ENCODE measurements around the gene PCDHA3. TPM values are rescaled to one million over a fixed set of nuclear protein-coding genes. Genes with fewer than 3 reads are reported as not detected.

Gene PCDHA3
- 0.64 TPM for total RNA-seq

DNA sequence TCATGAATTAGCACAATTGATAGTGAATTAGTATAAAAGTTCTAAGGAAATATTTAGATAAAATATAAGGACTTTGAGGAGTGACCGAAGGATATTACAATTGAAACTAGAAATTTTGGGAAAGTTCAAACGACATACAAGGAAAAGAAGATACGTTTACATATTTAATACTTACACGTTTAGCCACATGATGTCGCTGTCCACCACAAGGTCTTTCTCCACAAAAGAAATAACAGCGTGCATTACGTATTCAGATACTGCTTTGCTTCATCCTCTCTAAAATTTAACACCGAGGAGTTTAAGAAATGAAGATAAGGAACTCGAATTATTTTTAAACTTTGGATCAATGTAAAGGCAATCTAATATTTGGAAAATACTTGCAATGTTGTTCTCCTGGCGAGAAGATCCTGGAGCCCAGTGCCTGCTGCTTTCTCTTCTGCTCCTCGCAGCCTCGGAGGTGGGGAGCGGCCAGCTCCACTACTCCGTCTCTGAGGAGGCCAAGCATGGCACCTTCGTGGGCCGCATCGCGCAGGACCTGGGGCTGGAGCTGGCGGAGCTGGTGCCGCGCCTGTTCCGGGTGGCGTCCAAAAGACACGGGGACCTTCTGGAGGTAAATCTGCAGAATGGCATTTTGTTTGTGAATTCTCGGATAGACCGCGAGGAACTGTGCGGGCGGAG is at the start of gene PCDHA3:
PCDHA3 (plus strand) TSS at position 242 of the 678 bp plus-strand sequence.

DNA sequence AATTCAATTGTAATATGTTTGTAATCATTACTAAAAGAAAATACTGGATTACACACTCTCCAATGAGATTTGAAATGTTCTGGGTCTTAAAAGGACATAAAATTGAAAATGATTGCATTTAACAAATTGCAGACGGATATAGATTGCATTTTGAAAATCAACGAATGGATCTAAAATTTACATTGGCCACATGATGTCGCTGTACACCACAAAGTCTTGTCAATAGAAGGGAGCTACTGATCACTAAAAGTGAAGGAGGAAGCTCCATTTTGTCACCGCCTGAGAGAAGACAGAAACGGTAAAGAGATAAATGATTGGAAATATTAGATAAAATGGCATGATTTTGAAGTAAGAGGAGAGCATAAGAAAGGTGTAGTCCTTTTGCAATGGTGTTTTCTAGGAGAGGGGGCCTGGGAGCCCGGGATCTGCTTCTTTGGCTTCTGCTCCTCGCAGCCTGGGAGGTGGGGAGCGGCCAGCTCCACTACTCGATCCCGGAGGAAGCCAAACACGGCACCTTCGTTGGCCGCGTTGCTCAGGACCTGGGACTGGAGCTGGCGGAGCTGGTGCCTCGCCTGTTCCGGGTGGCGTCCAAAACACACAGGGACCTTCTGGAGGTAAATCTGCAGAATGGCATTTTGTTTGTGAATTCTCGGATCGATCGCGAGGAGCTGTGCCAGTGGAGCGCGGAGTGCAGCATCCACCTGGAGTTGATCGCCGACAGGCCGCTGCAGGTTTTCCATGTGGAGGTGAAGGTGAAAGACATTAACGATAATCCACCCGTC is 14.8 kb upstream of the PCDHA3 start, which contains the start of gene PCDHA1:
PCDHA1 (plus strand) TSS at position 236 of the 782 bp plus-strand sequence.

DNA sequence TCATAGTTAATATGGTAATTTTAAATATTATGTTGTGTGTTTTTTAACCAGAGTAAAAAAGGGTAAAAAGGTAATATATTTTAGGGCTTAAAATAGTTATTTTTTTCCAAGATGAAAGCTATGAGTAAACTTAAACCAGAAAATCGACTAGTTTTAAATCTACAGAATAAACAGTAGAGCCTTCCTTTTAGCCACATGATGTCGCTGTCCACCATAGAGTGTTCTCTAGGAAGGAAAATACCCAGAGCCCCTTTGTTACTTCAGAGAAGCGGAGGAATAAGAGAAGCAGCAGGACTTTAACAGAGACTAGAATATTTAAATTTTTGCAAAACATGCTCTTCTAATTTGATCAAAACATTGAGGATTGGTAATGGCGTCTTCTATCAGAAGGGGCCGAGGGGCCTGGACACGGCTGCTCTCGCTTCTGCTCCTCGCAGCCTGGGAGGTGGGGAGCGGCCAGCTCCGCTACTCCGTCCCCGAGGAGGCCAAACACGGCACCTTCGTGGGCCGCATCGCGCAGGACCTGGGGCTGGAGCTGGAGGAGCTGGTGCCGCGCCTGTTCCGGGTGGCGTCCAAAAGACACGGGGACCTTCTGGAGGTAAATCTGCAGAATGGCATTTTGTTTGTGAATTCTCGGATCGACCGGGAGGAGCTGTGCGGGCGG is 6.1 kb upstream of the PCDHA3 start, which contains the start of gene PCDHA2:
PCDHA2 (plus strand) TSS at position 258 of the 664 bp plus-strand sequence.

DNA sequence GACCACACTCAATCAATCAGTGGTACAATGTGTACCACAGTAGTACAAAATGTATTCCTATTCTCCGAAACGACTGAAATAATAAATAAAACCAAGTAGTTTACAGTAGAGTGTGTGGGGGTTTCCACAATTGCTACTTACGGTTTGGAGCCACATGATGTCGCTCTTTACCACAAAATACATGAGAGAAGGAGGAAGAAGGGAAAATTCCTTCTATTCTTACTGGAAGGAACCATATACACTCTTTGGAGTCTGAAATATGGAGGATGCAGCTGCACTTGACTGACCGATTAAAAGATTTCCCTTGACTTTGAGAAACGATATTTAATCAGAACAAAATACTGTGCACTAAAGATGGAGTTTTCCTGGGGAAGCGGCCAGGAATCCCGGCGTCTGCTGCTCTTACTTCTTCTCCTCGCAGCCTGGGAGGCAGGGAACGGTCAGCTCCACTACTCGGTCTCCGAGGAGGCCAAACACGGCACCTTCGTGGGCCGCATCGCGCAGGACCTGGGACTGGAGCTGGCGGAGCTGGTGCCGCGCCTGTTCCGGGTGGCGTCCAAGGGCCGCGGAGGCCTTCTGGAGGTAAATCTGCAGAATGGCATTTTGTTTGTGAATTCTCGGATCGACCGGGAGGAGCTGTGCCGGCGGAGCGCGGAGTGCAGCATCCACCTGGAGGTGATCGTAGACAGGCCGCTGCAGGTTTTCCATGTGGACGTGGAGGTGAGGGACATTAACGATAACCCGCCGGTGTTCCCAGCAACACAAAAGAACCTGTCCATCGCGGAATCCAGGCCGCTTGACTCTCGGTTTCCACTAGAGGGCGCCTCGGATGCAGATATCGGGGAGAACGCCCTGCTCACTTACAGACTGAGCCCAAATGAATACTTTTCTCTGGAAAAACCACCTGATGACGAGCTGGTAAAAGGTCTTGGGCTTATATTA is 6.2 kb downstream of the PCDHA3 start, which contains the start of gene PCDHA4:
PCDHA4 (plus strand) TSS at position 235 of the 942 bp plus-strand sequence.

DNA sequence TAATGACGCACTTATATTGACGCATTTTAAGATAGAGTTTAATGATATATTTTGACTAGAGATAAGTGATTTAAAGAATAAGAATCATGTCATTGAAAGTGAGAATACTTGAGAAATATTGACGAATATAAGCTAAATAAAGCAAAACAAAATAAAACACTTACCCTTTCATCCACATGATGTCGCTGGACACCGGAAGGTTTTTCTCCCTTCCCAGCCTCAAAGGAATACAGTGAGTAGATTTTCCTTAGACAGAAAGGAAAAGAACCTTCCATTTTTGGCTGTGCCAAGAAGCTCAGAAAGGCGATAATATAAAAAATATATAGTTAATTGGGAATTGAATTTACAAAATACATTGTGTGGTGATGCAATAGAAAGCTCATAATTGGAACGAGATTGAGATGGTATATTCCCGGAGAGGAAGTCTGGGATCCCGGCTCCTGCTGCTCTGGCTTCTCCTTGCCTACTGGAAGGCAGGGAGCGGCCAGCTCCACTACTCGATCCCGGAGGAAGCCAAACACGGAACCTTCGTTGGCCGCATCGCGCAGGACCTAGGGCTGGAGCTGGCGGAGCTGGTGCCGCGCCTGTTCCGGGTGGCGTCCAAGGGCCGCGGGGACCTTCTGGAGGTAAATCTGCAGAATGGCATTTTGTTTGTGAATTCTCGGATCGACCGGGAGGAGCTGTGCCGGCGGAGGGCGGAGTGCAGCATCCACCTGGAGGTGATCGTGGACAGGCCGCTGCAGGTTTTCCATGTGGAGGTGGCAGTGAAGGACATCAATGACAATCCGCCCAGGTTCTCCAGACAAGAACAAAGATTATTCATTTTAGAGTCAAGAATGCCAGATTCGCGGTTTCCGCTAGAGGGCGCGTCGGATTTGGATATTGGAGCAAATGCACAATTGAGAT is 20.8 kb downstream of the PCDHA3 start, which contains the start of gene PCDHA5:
PCDHA5 (plus strand) TSS at position 239 of the 906 bp plus-strand sequence.

DNA sequence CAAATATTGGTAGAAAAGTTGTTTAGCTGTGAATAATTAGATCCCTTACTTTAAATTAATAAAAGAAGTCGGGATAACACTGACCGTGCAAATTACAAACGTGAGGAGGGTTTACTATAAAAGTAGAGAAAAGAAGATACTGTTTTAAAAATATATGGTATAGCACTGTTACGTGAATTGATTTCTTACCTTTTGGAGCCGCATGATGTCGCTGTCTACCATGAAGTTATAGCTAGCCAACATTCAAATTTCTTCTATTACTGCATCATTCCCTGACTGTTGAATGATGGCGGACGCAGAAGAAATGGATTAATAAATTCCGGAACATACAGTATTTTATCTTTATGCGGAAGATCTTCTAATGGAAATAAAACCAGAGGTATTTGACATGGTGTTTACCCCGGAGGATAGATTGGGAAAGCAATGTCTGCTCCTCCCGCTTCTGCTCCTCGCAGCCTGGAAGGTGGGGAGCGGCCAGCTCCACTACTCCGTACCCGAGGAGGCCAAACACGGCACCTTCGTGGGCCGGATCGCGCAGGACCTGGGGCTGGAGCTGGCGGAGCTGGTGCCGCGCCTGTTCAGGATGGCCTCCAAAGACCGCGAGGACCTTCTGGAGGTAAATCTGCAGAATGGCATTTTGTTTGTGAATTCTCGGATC is 27.0 kb downstream of the PCDHA3 start, which contains the start of gene PCDHA6:
PCDHA6 (plus strand) TSS at position 257 of the 658 bp plus-strand sequence; CDS start at position 389, 132 bp downstream.

DNA sequence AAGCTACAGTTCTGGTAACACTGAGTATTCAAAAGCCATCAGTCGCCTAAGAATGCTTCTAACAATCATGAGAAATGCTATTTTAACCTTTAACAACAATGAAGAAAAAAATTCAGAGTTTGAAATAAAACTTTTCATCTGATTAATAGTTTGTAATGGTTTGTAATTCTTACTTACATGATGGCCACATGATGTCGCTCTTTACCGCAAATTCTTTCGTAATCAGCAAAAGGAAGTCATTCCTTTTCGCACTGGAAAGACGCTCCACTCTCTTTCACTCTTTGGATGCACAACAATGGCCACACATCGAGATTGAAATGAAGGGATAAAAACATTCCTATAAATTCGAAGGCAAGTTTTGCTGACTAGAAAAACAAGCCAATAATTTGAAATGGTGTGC is 33.1 kb downstream of the PCDHA3 start, which contains the start of gene PCDHA7:
PCDHA7 (plus strand) TSS at position 277 of the 400 bp plus-strand sequence; CDS start at position 392, 115 bp downstream.

DNA sequence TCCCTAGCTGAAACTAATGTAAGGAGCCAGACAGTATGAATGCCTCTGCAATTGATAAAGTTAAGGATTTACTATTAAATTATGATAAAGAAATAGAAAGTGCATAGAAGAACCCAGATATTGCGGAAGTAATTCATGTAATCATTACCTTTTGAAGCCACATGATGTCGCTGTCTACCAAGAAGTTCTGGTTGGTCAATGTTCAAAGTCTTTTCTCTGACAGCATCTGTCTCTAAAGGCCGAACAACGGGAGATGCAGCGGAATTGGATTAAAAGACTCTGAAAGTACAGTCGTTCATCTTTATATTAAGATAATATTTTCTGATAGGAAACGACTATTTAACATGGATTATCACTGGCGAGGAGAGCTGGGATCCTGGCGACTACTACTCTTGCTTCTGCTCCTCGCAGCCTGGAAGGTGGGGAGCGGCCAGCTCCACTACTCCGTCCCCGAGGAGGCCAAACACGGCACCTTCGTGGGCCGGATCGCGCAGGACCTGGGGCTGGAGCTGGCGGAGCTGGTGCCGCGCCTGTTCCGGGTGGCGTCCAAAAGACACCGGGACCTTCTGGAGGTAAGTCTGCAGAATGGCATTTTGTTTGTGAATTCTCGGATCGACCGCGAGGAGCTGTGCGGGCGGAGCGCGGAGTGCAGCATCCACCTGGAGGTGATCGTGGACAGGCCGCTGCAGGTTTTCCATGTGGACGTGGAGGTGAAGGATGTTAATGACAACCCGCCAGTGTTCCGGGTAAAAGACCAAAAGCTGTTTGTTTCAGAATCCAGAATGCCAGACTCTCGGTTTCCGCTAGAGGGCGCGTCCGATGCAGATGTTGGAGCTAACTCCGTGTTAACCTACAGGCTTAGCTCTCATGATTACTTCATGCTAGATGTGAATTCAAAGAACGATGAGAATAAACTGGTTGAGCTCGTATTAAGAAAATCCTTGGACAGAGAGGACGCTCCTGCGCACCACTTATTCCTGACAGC is 40.4 kb downstream of the PCDHA3 start, which contains the start of gene PCDHA8:
PCDHA8 (plus strand) TSS at position 210 of the 985 bp plus-strand sequence; CDS start at position 345, 135 bp downstream.

DNA sequence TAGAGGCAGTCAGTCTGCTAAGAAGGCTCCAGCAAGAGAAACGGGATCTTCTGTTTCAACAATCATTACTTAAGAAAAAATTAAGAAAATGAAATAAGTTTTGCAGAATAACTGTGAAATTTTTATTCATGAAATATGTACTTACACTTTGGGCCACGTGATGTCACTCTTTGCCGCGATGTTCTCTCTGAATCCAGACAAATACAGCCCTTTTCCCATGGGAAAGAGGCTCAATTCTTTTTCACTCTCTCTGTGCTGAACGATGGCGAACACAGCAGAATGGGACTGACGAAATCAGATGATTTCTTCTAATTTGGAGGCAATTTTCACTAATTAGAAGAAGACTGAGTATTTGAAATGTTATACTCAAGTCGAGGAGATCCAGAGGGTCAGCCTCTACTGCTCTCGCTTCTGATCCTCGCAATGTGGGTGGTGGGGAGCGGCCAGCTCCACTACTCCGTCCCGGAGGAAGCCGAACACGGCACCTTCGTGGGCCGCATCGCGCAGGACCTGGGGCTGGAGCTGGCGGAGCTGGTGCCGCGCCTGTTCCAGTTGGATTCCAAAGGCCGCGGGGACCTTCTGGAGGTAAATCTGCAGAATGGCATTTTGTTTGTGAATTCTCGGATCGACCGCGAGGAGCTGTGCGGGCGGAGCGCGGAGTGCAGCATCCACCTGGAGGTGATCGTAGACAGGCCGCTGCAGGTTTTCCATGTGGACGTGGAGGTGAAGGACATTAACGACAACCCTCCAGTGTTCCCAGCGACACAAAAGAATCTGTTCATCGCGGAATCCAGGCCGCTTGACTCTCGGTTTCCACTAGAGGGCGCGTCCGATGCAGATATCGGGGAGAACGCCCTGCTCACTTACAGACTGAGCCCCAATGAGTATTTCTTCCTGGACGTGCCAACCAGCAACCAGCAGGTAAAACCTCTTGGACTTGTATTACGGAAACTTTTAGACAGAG is 47.6 kb downstream of the PCDHA3 start, which contains the start of gene PCDHA9:
PCDHA9 (plus strand) TSS at position 244 of the 964 bp plus-strand sequence; CDS start at position 358, 114 bp downstream.

Other genes with a start within 250 kb of the PCDHA3 start
- gene SRA1, start 243.6 kb upstream of the PCDHA3 start, total RNA-seq: 19.4 TPM
- gene APBB3, start 236.5 kb upstream of the PCDHA3 start, total RNA-seq: 34.1 TPM
- 18.6 TPM for gene SLC35A4, start 236.2 kb upstream of the PCDHA3 start, total RNA-seq
- gene CD14, start 167.9 kb upstream of the PCDHA3 start, total RNA-seq: 81.6 TPM
- gene TMCO6, start 161.6 kb upstream of the PCDHA3 start, total RNA-seq: 14.7 TPM
- 77.5 TPM for gene NDUFA2, start 153.4 kb upstream of the PCDHA3 start, total RNA-seq
- 74.9 TPM for gene IK, start 153.2 kb upstream of the PCDHA3 start, total RNA-seq
- 17.6 TPM for gene WDR55, start 136.2 kb upstream of the PCDHA3 start, total RNA-seq
- gene DND1, start 127.5 kb upstream of the PCDHA3 start, total RNA-seq: 0.76 TPM
- gene HARS1, start 109.7 kb upstream of the PCDHA3 start, total RNA-seq: 37.0 TPM
- gene HARS2, start 109.6 kb upstream of the PCDHA3 start, total RNA-seq: 31.9 TPM
- 26.0 TPM for gene ZMAT2, start 100.6 kb upstream of the PCDHA3 start, total RNA-seq
- gene PCDHA1, start 14.9 kb upstream of the PCDHA3 start, total RNA-seq: 0.12 TPM
- 0.47 TPM for gene PCDHA2, start 6.2 kb upstream of the PCDHA3 start, total RNA-seq
- 1.8 TPM for gene PCDHA4, start 6.0 kb downstream of the PCDHA3 start, total RNA-seq
- gene PCDHA5, start 20.6 kb downstream of the PCDHA3 start, total RNA-seq: 0.41 TPM
- 0.88 TPM for gene PCDHA6, start 26.9 kb downstream of the PCDHA3 start, total RNA-seq
- gene PCDHA7, start 33.2 kb downstream of the PCDHA3 start, total RNA-seq: 0.58 TPM
- gene PCDHA8, start 40.1 kb downstream of the PCDHA3 start, total RNA-seq: 0.41 TPM
- 0.58 TPM for gene PCDHA9, start 47.3 kb downstream of the PCDHA3 start, total RNA-seq
- 1.2 TPM for gene PCDHA10, start 54.8 kb downstream of the PCDHA3 start, total RNA-seq
- 0.82 TPM for gene PCDHA11, start 67.9 kb downstream of the PCDHA3 start, total RNA-seq
- gene PCDHA12, start 74.3 kb downstream of the PCDHA3 start, total RNA-seq: 0.35 TPM
- gene PCDHA13, start 81.1 kb downstream of the PCDHA3 start, total RNA-seq: 0.88 TPM
- gene PCDHAC1, start 125.2 kb downstream of the PCDHA3 start, total RNA-seq: 1.2 TPM
- gene PCDHAC2, start 165.4 kb downstream of the PCDHA3 start, total RNA-seq: 5.8 TPM

Measured in metanephros (tissue), 1 donor.